Prostate gland (tissue), 2 donors: ENCODE results near the gene CFAP46.

Experiments
- POLR2A ChIP-seq: fragments of 450-650 bp; IDR thresholded peaks from one replicate; pipeline ENCODE4 v1.6.1; 2016; ENCODE audit warnings: antibody characterized with exemption, mild to moderate bottlenecking
- POLR2AphosphoS5 ChIP-seq: sonication (generic); formaldehyde crosslinking; IDR thresholded peaks from one replicate; pipeline ENCODE4 v1.6.1; 2017; ENCODE audit warnings: antibody characterized with exemption
- TF ChIP-seq, protein P1 (sequence below), 4 experiments: fragments of 200-600 bp in 2 of 4; fragments of 450-650 bp in 2 of 4; sonication (generic) in 2 of 4; IDR thresholded peaks; 1 replicate in 3 of 4; 2 replicates in 1 of 4; pipeline ENCODE4 v1.5.1; 2016 to 2019; ENCODE audit warnings: antibody characterized with exemption in 4 of 4, mild to moderate bottlenecking in 2 of 4, moderate library complexity in 2 of 4

DNA sequence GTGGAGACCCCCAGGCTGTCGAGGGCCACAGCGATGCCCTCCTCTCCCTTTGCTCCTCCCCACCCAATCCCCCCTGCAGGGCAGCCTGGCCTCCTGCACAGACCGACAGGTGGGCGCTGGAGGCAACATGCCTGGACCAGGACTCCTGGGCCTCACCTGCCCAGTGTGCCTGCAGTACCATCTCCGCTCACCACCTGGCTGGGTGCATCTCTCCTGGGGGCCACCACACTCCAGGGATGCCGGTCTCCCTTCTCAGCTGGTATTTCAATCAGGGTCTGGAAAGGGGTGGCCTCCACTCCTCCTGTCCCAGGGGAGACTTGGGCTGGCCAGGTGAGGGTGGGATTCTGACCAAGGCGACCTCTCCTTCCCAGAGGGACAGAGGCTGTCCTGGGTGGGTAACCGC, 17.2 kb upstream of the CFAP46 start:
- no peak for TF ChIP-seq POLR2A
- TF ChIP-seq, protein P1, sequence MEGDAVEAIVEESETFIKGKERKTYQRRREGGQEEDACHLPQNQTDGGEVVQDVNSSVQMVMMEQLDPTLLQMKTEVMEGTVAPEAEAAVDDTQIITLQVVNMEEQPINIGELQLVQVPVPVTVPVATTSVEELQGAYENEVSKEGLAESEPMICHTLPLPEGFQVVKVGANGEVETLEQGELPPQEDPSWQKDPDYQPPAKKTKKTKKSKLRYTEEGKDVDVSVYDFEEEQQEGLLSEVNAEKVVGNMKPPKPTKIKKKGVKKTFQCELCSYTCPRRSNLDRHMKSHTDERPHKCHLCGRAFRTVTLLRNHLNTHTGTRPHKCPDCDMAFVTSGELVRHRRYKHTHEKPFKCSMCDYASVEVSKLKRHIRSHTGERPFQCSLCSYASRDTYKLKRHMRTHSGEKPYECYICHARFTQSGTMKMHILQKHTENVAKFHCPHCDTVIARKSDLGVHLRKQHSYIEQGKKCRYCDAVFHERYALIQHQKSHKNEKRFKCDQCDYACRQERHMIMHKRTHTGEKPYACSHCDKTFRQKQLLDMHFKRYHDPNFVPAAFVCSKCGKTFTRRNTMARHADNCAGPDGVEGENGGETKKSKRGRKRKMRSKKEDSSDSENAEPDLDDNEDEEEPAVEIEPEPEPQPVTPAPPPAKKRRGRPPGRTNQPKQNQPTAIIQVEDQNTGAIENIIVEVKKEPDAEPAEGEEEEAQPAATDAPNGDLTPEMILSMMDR (IDR thresholded peaks at IDR 0.05) = no peak
- TF ChIP-seq POLR2AphosphoS5 = no peak
